ENCODE data around the gene GIPC3. TPM values are rescaled to one million over a fixed set of nuclear protein-coding genes. Genes with fewer than 3 reads are reported as not detected.
A peak's percentile ranks its signal among the peaks of the same experiment; 100 is the strongest.

The GIPC3 gene
- under 1 TPM; 0.20 to 0.29 TPM for total RNA-seq

- Mint-ChIP-seq H3K4me1 (ENCODE audit: low read depth) (no peaks in the 10 kb centered on the region), H3K4me3 (peak within 1 kb of the TSS; percentile 24), H3K36me3 (ENCODE audit: low read depth) (no peaks in the 10 kb centered on the region), H3K27me3 (ENCODE audit: low read depth) (no peaks in the 10 kb centered on the region), H3K27ac (no peak within 1 kb of the TSS), H3K9me3 (no peaks in the 10 kb centered on the region)
- intact Hi-C loops (cut with micrococcal nuclease): loop anchor here (1.0 to 10.0 kb wide), 2 partner anchors 33 to 119 kb away; partner anchors contain the start of genes PIP5K1C and TJP3
- no peak for DNase-seq
- CTCF ChIA-PET: interaction anchor here (0.9 to 1.7 kb wide), 7 partner anchors 11 to 40 kb away, joined by 4 to 6 read pairs (median 4); no protein-coding TSS in a partner anchor
Measured at GRCh38 chr19:3585301-3586126, at the start of gene GIPC3. Gene GIPC3 (plus strand): TSS chr19:3585478. CDS start chr19:3585598, 120 bp downstream.

GRCh38 chr19:3535563-3535965 lies 49.7 kb upstream of the GIPC3 start:
- CTCF ChIA-PET: no interaction called here
- H3K4me1 Mint-ChIP-seq (ENCODE audit: low read depth): no peaks in the 10 kb centered on the region
- H3K4me3 Mint-ChIP-seq: no peak overlapping the region
- H3K27me3 Mint-ChIP-seq (ENCODE audit: low read depth): no peaks in the 10 kb centered on the region
- no peaks in the 10 kb centered on the region for H3K9me3 Mint-ChIP-seq
- H3K27ac Mint-ChIP-seq: no peak overlapping the region
- peaks cover 17% of the 10 kb centered on the region for H3K36me3 Mint-ChIP-seq (ENCODE audit: low read depth)
- intact Hi-C loops (cut with micrococcal nuclease): no loop called here
- DNase-seq: no peak

GRCh38 chr19:3535981-3536380 lies 49.3 kb upstream of the GIPC3 start:
- intact Hi-C loops (cut with micrococcal nuclease): no loop called here
- Mint-ChIP-seq H3K27ac (peak overlapping the region; percentile 30), H3K27me3 (ENCODE audit: low read depth) (no peaks in the 10 kb centered on the region), H3K4me3 (no peak overlapping the region), H3K4me1 (ENCODE audit: low read depth) (no peaks in the 10 kb centered on the region), H3K9me3 (no peaks in the 10 kb centered on the region), H3K36me3 (ENCODE audit: low read depth) (peaks cover 17% of the 10 kb centered on the region)
- no peak for DNase-seq
- CTCF ChIA-PET: interaction anchor here (1.6 kb wide), 1 partner anchor 13 kb away, joined by 3 read pairs; no protein-coding TSS in a partner anchor

GRCh38 chr19:3536429-3537100 lies 48.7 kb upstream of the GIPC3 start:
- Mint-ChIP-seq H3K4me3 (no peak overlapping the region), H3K27me3 (ENCODE audit: low read depth) (no peaks in the 10 kb centered on the region), H3K36me3 (ENCODE audit: low read depth) (peaks cover 17% of the 10 kb centered on the region), H3K9me3 (no peaks in the 10 kb centered on the region), H3K27ac (peak overlapping the region; percentile 30), H3K4me1 (ENCODE audit: low read depth) (no peaks in the 10 kb centered on the region)
- DNase-seq: no peak
- intact Hi-C loops (cut with micrococcal nuclease): no loop called here
- CTCF ChIA-PET: interaction anchor here (1.6 kb wide), 1 partner anchor 12 kb away, joined by 3 read pairs; no protein-coding TSS in a partner anchor

- H3K27ac Mint-ChIP-seq: no peak overlapping the region
- H3K4me1 Mint-ChIP-seq (ENCODE audit: low read depth): no peaks in the 10 kb centered on the region
- CTCF ChIA-PET: interaction anchor here (1.6 kb wide), 1 partner anchor 12 kb away, joined by 3 read pairs; no protein-coding TSS in a partner anchor
- intact Hi-C loops (cut with micrococcal nuclease): no loop called here
- no peak for DNase-seq
- H3K4me3 Mint-ChIP-seq: no peak overlapping the region
- no peaks in the 10 kb centered on the region for H3K9me3 Mint-ChIP-seq
- H3K27me3 Mint-ChIP-seq (ENCODE audit: low read depth): no peaks in the 10 kb centered on the region
- H3K36me3 Mint-ChIP-seq (ENCODE audit: low read depth): peaks cover 17% of the 10 kb centered on the region
Measured at GRCh38 chr19:3537101-3537437, 48.2 kb upstream of the GIPC3 start.

- Mint-ChIP-seq H3K9me3 (no peaks in the 10 kb centered on the region), H3K27ac (no peak overlapping the region), H3K36me3 (ENCODE audit: low read depth) (peaks cover 16% of the 10 kb centered on the region)
Measured at GRCh38 chr19:3537438-3538240, 47.6 kb upstream of the GIPC3 start.

GRCh38 chr19:3538258-3538929 lies 46.9 kb upstream of the GIPC3 start:
- Mint-ChIP-seq H3K27ac (no peak overlapping the region), H3K9me3 (no peaks in the 10 kb centered on the region), H3K27me3 (ENCODE audit: low read depth) (no peaks in the 10 kb centered on the region), H3K36me3 (ENCODE audit: low read depth) (peaks cover 16% of the 10 kb centered on the region), H3K4me3 (no peak overlapping the region), H3K4me1 (ENCODE audit: low read depth) (no peaks in the 10 kb centered on the region)
- no peak for DNase-seq
- CTCF ChIA-PET: no interaction called here
- intact Hi-C loops (cut with micrococcal nuclease): no loop called here

More at GRCh38 chr19:3537438-3538240, 47.6 kb upstream of the GIPC3 start:
- no peak overlapping the region for H3K4me3 Mint-ChIP-seq
- no peaks in the 10 kb centered on the region for H3K27me3 Mint-ChIP-seq (ENCODE audit: low read depth)
- DNase-seq: no peak
- intact Hi-C loops (cut with micrococcal nuclease): no loop called here
- no peaks in the 10 kb centered on the region for H3K4me1 Mint-ChIP-seq (ENCODE audit: low read depth)
- CTCF ChIA-PET: interaction anchor here (1.6 kb wide), 1 partner anchor 11 kb away, joined by 3 read pairs; no protein-coding TSS in a partner anchor

- Mint-ChIP-seq H3K27me3 (ENCODE audit: low read depth) (no peaks in the 10 kb centered on the region), H3K4me1 (ENCODE audit: low read depth) (no peaks in the 10 kb centered on the region), H3K4me3 (no peak within 1 kb of the TSS), H3K9me3 (no peaks in the 10 kb centered on the region), H3K27ac (no peak within 1 kb of the TSS), H3K36me3 (ENCODE audit: low read depth) (peaks cover 13% of the 10 kb centered on the region)
- DNase-seq: no peak
- intact Hi-C loops (cut with micrococcal nuclease): no loop called here
- CTCF ChIA-PET: interaction anchor here (1.0 kb wide), 1 partner anchor 80 kb away, joined by 3 read pairs; no protein-coding TSS in a partner anchor
Measured at GRCh38 chr19:3538965-3539755, 46.1 kb upstream of the GIPC3 start, which contains the start of gene TEKTIP1. Gene TEKTIP1 (plus strand): TSS chr19:3539174. CDS start chr19:3539178, 4 bp downstream.

GRCh38 chr19:3539756-3540118 lies 45.5 kb upstream of the GIPC3 start:
- CTCF ChIA-PET: interaction anchor here (1.0 kb wide), 1 partner anchor 79 kb away, joined by 3 read pairs; no protein-coding TSS in a partner anchor
- Mint-ChIP-seq H3K36me3 (ENCODE audit: low read depth) (peaks cover 13% of the 10 kb centered on the region), H3K27me3 (ENCODE audit: low read depth) (no peaks in the 10 kb centered on the region), H3K27ac (no peak overlapping the region), H3K4me1 (ENCODE audit: low read depth) (no peaks in the 10 kb centered on the region), H3K4me3 (no peak overlapping the region), H3K9me3 (no peaks in the 10 kb centered on the region)
- no peak for DNase-seq
- intact Hi-C loops (cut with micrococcal nuclease): no loop called here

- Mint-ChIP-seq H3K27ac (no peak overlapping the region), H3K4me1 (ENCODE audit: low read depth) (peaks cover 10% of the 10 kb centered on the region), H3K27me3 (ENCODE audit: low read depth) (no peaks in the 10 kb centered on the region), H3K36me3 (ENCODE audit: low read depth) (peaks cover 14% of the 10 kb centered on the region), H3K4me3 (no peak overlapping the region), H3K9me3 (no peaks in the 10 kb centered on the region)
- intact Hi-C loops (cut with micrococcal nuclease): no loop called here
- CTCF ChIA-PET: no interaction called here
- no peak for DNase-seq
Measured at GRCh38 chr19:3543150-3544057, 41.9 kb upstream of the GIPC3 start.

Data from activated naive CD4-positive, alpha-beta T cell treated with anti-CD3 and anti-CD28 coated beads for 36 hours (primary cell).